22Rv1 (cell line): ENCODE measurements around the gene RBM33.

Source experiments
- H3K27ac ChIP-seq: fragments of 450-650 bp; 2 replicates; pipeline ENCODE4 v1.5.1; 2017
- ZFX ChIP-seq: fragments of 450-650 bp; IDR thresholded peaks from 2 replicates; pipeline ENCODE4 v1.6.1; 2017; ENCODE audit warnings: antibody characterized with exemption, borderline replicate concordance
- TF ChIP-seq, protein P1 (sequence below): fragments of 450-650 bp; IDR thresholded peaks from 2 replicates; pipeline ENCODE4 v1.5.1; 2017; ENCODE audit warnings: mild to moderate bottlenecking

RBM33 gene

DNA sequence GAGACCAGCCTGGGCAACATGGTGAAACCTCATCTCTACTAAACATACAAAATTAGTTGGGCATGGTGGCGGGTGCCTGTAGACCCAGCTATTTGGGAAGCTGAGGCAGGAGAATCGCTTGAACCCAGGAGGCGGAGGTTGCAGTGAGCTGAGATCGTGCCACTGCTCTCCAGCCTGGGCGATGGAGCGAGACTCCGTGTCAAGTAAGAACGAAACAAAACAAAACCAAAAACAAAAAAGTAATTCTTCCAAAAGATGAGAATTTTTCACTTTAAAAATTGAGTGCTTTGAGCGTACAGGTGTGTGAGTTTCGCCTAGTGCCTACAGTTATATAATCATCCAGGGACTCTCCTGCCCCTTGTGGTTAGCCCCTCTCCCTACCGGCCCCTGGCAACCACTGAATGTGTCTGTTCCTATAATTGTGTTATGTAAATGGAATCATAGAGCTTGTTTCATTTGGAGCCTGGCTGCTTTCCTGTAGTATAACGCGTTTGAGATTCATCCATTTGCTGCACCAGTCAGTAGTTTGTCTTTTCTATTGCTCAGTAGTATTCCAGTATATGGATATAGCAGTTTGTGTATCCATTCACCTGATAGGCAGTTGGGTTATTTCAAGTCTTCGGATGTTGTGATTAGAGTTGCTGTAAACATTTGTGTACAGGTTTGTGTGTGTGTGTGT lies 80.0 kb downstream of the RBM33 start:
- TF ChIP-seq, protein P1, sequence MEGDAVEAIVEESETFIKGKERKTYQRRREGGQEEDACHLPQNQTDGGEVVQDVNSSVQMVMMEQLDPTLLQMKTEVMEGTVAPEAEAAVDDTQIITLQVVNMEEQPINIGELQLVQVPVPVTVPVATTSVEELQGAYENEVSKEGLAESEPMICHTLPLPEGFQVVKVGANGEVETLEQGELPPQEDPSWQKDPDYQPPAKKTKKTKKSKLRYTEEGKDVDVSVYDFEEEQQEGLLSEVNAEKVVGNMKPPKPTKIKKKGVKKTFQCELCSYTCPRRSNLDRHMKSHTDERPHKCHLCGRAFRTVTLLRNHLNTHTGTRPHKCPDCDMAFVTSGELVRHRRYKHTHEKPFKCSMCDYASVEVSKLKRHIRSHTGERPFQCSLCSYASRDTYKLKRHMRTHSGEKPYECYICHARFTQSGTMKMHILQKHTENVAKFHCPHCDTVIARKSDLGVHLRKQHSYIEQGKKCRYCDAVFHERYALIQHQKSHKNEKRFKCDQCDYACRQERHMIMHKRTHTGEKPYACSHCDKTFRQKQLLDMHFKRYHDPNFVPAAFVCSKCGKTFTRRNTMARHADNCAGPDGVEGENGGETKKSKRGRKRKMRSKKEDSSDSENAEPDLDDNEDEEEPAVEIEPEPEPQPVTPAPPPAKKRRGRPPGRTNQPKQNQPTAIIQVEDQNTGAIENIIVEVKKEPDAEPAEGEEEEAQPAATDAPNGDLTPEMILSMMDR, result peak; percentile 49
- TF ChIP-seq ZFX, result no peak
- no peak overlapping the region for H3K27ac ChIP-seq

DNA sequence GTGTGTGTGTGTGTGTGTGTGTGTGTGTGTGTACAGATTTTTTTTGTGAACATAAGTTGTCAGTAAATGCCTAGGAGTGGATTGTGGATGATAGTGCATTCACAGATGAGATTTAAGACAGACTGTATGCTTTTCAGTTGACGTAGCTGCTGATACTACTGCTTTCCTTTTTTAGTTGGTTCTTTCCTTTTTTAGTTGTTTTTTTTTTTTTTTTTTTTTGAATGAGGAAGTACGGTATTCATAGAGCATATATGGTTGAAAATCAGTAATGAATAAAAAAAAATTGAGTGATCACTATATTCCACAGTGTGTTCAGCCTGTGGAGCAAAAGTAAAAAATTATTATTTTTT lies 80.5 kb downstream of the RBM33 start:
- TF ChIP-seq, protein P1, result no peak
- TF ChIP-seq ZFX, result no peak
- no peak overlapping the region for H3K27ac ChIP-seq

DNA sequence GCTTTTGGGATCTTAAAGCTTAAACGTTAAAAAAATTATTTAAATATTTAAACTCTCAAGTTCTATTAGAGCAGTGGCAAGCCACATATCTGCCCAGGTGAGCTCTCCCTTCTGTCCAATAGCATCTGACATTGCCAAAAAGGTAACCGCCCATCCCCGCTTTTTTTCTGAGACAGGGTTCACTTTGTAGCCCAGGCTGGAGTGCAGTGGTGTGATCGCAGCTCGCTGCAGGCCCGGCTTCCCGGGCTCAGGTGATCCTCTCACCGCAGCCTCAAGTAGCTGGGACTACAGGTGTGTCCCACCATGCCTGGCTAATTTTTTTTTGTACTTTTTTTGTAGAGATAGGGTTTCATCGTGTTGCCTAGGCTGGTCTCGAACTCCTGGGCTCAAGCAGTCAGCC lies 83.2 kb downstream of the RBM33 start:
- no peak for TF ChIP-seq ZFX
- TF ChIP-seq, protein P1, result no peak
- H3K27ac ChIP-seq, result no peak overlapping the region

- no peak for TF ChIP-seq ZFX
- TF ChIP-seq, protein P1, result no peak
- no peak overlapping the region for H3K27ac ChIP-seq
Observed at GRCh38 chr7:155728116-155728515, 83.7 kb downstream of the RBM33 start.

DNA sequence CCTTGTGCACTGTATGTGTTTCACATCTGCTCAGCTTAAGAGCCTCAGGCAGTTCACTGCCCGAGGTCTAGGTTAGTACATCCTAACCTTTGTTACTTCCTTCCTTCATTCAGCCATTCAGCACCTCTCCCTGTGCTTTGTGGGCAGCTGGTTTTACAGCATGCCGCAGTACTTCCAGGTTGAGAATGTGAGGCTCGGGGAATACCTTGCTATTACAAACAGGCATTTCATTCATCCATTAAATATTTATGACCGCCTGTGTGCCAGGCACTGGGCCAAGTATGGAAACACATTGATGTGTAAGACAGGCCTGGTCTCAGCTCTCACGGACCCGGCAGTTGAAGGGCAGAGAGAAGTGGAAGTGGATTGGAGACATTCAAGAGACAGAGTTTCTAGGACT lies 85.4 kb downstream of the RBM33 start:
- TF ChIP-seq ZFX, result no peak
- TF ChIP-seq, protein P1, result no peak
- H3K27ac ChIP-seq, result no peak overlapping the region

DNA sequence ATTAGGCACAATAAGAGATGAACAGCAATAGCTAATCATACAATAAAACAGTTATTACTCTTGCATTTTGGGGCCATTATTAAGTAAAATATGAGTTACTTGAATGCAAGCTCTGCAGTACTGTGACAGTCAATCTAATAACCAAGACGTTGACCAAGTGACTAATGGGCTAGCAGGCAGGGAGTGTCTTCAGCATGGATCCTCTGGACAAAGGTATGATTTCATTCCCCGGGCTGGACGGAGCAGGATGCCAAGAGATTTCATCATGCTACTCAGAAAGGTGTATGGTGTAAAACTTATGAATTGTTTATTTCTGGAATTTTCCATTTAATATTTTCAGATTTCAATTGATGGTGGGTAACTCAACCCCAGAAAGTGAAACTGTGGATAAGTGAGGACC lies 86.9 kb downstream of the RBM33 start:
- H3K27ac ChIP-seq, result no peak overlapping the region
- TF ChIP-seq, protein P1, result no peak

DNA sequence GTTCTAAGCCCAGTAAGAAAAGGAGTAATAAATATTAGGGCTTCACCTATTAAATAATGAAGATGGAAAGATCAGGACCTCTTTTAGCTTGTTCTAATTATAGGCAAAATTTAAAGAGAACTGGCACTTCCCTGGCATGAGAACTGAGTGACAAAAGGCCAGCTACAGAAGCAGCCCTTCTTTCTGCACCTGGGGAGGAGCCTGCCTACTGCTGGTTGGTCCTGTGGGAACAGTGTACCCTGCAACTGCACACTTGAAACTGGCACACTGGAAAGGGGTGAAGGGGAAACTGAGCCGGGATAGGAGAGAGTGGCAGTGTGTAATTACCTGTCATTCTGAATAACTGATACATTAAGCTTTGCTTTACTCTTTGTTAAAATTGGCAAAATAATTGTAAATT lies 87.4 kb downstream of the RBM33 start:
- H3K27ac ChIP-seq, result no peak overlapping the region
- no peak for TF ChIP-seq ZFX
- TF ChIP-seq, protein P1, result no peak
